ENCODE data around the gene USP49.
A peak's percentile ranks its signal among the peaks of the same experiment; 100 is the strongest.
"Not testable (repeated sequence)": the region's sequence is repeated elsewhere in the genome, so short reads cannot be mapped to it uniquely, and the experiment has no call there.

The USP49 gene

GRCh38 chr6:41895300-41896233 is at the start of gene USP49:
Gene USP49, minus strand, starts transcription at chr6:41895375. Its CDS starts 88,392 bp downstream, at chr6:41806983.
- peak; percentile 84 to 93 for DNase-seq (ENCODE audit: low read depth in 2 of 2)

- DNase-seq (ENCODE audit: low read depth in 2 of 2) = no peak
These were observed 48.3 kb upstream of the USP49 start for GRCh38 chr6:41943456-41943855.

- not testable (repeated sequence) for DNase-seq (ENCODE audit: low read depth in 2 of 2)
These were observed 47.7 kb upstream of the USP49 start for GRCh38 chr6:41942882-41943281.

GRCh38 chr6:41942067-41942851 is 47.1 kb upstream of the USP49 start:
- no peak for DNase-seq (ENCODE audit: low read depth in 2 of 2)

GRCh38 chr6:41941280-41942066 is 46.3 kb upstream of the USP49 start, which contains the start of gene CCND3:
Gene CCND3, minus strand, starts transcription at chr6:41941808. Its CDS starts 159 bp downstream, at chr6:41941649.
- DNase-seq (ENCODE audit: low read depth in 2 of 2) = peak; percentile 79 to 94

- peak in 1 of 2 experiments; percentile 51 for DNase-seq (ENCODE audit: low read depth in 2 of 2)
These were observed 45.6 kb upstream of the USP49 start for GRCh38 chr6:41940759-41941279.

- peak in 1 of 2 experiments; percentile 54 for DNase-seq (ENCODE audit: low read depth in 2 of 2)
These were observed 44.9 kb upstream of the USP49 start for GRCh38 chr6:41939848-41940758.

GRCh38 chr6:41939176-41939847 is 44.1 kb upstream of the USP49 start:
- peak in 1 of 2 experiments; percentile 61 for DNase-seq (ENCODE audit: low read depth in 2 of 2)

- no peak for DNase-seq (ENCODE audit: low read depth in 2 of 2)
These were observed 43.5 kb upstream of the USP49 start for GRCh38 chr6:41938590-41939175.

- no peak for DNase-seq (ENCODE audit: low read depth in 2 of 2)
These were observed 42.8 kb upstream of the USP49 start for GRCh38 chr6:41937861-41938574.

- DNase-seq (ENCODE audit: low read depth in 2 of 2) = no peak
These were observed 42.3 kb upstream of the USP49 start for GRCh38 chr6:41937472-41937860.

GRCh38 chr6:41936073-41936837 is 41.1 kb upstream of the USP49 start:
- DNase-seq (ENCODE audit: low read depth in 2 of 2) = peak in 1 of 2 experiments; percentile 62

- no peak for DNase-seq (ENCODE audit: low read depth in 2 of 2)
These were observed 40.5 kb upstream of the USP49 start for GRCh38 chr6:41935685-41936072.

GRCh38 chr6:41935193-41935574 is 40.0 kb upstream of the USP49 start:
- DNase-seq (ENCODE audit: low read depth in 2 of 2) = no peak

- no peak for DNase-seq (ENCODE audit: low read depth in 2 of 2)
These were observed 39.4 kb upstream of the USP49 start for GRCh38 chr6:41934278-41935192.

GRCh38 chr6:41932378-41932777 is 37.2 kb upstream of the USP49 start:
- no peak for DNase-seq (ENCODE audit: low read depth in 2 of 2)

- DNase-seq (ENCODE audit: low read depth in 2 of 2) = no peak
These were observed 36.6 kb upstream of the USP49 start for GRCh38 chr6:41931792-41932191.
